ENCODE measurements around the gene TNIP2. TPM values are rescaled to one million over a fixed set of nuclear protein-coding genes. Genes with fewer than 3 reads are reported as not detected.

Gene TNIP2, protein sequence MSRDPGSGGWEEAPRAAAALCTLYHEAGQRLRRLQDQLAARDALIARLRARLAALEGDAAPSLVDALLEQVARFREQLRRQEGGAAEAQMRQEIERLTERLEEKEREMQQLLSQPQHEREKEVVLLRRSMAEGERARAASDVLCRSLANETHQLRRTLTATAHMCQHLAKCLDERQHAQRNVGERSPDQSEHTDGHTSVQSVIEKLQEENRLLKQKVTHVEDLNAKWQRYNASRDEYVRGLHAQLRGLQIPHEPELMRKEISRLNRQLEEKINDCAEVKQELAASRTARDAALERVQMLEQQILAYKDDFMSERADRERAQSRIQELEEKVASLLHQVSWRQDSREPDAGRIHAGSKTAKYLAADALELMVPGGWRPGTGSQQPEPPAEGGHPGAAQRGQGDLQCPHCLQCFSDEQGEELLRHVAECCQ
- total RNA-seq, result 10 to 100 TPM; 27.6 to 50.0 (median 36.1) TPM

- peak; percentile 84 to 88 for DNase-seq
These were observed at the start of gene TNIP2 for GRCh38 chr4:2755821-2756690. Gene TNIP2, minus strand, starts transcription at chr4:2756336. Its CDS starts 47 bp downstream, at chr4:2756289.

GRCh38 chr4:2804973-2805501 lies 48.9 kb upstream of the TNIP2 start:
- H3K4me1 ChIP-seq, result peaks cover 0 to 15% of the 10 kb centered on the region in 2 donors
- no peaks in the 10 kb centered on the region for H3K27me3 ChIP-seq
- no peaks in the 10 kb centered on the region for H3K9me3 ChIP-seq
- no peaks in the 10 kb centered on the region for H3K36me3 ChIP-seq
- H3K4me3 ChIP-seq, result no peak overlapping the region
- TF ChIP-seq POLR2A (IDR thresholded peaks at IDR 0.05), result no peak
- TF ChIP-seq CTCF (IDR thresholded peaks at IDR 0.05), result no peak
- DNase-seq, result no peak
- H3K27ac ChIP-seq, result peak overlapping the region in 1 of 2 donors; percentile 30
- intact Hi-C loops (cut with DNase I; ENCODE audit: low total_unique reads), result no loop called here

More at GRCh38 chr4:2755821-2756690, at the start of gene TNIP2:
- Histone ChIP-seq H3K9me3 (no peaks in the 10 kb centered on the region), H3K4me3 (peak within 1 kb of the TSS; percentile 61 to 67), H3K36me3 (no peaks in the 10 kb centered on the region), H3K4me1 (no peaks in the 10 kb centered on the region), H3K27ac (peak within 1 kb of the TSS; percentile 52 to 65), H3K27me3 (no peaks in the 10 kb centered on the region)
- TF ChIP-seq POLR2A (IDR thresholded peaks at IDR 0.05), result peak; percentile 26 to 81
- peak in 3 of 4 experiments; percentile 44 to 68 (median 44) for TF ChIP-seq CTCF (IDR thresholded peaks at IDR 0.05)
- intact Hi-C loops (cut with DNase I; ENCODE audit: low total_unique reads), result no loop called here

DNA sequence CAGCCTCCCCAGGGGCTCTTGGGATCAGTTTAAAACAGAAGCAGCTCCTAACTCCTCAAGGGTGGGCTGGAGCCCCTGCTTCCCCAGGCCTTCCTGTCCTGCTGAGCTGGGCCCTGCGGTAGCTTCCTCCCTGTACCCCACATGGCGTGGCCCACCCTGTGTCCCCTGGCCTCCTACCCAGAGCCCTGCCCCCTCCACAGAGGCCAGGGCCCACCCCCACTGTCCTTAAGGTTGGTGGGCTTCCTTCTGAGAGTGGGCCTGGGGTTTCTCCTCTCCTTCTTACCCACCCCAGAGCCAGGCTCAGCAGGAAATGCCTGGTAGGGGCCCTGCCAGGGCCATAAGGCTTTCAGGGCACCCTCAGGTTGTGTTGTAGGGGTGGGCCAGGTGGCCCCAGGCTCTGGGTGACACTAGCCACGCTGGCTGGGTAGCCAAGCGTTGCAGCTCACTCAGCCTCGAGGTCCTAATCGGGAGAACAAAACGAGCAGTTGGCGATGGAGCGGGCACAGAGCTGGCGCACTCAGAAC lies 48.4 kb upstream of the TNIP2 start:
- intact Hi-C loops (cut with DNase I; ENCODE audit: low total_unique reads), result no loop called here
- DNase-seq, result no peak
- Histone ChIP-seq H3K4me1 (peaks cover 0 to 15% of the 10 kb centered on the region in 2 donors), H3K27me3 (no peaks in the 10 kb centered on the region), H3K9me3 (no peaks in the 10 kb centered on the region), H3K4me3 (no peak overlapping the region), H3K36me3 (no peaks in the 10 kb centered on the region), H3K27ac (no peak overlapping the region)
- TF ChIP-seq CTCF (IDR thresholded peaks at IDR 0.05) (no peak), POLR2A (IDR thresholded peaks at IDR 0.05) (no peak)

- Histone ChIP-seq H3K4me3 (no peak overlapping the region), H3K9me3 (no peaks in the 10 kb centered on the region), H3K27me3 (no peaks in the 10 kb centered on the region), H3K4me1 (peaks cover 0 to 15% of the 10 kb centered on the region in 2 donors), H3K27ac (no peak overlapping the region), H3K36me3 (no peaks in the 10 kb centered on the region)
- intact Hi-C loops (cut with DNase I; ENCODE audit: low total_unique reads), result no loop called here
- TF ChIP-seq CTCF (IDR thresholded peaks at IDR 0.05), result no peak
- no peak for TF ChIP-seq POLR2A (IDR thresholded peaks at IDR 0.05)
- no peak for DNase-seq
These were observed 47.7 kb upstream of the TNIP2 start for GRCh38 chr4:2803624-2804448.

Data from uterus (tissue), 4 donors.